GM19463 (cell line): ENCODE data around the gene DUOXA2.

Experiments used
- ATAC-seq: cut with Tn5 transposase; IDR thresholded peaks from one replicate; pipeline ENCODE4 v1.9.1; 2021; ENCODE audit warnings: mild to moderate bottlenecking, moderate library complexity; ENCODE audit not compliant: unreplicated experiment

The DUOXA2 gene

DNA sequence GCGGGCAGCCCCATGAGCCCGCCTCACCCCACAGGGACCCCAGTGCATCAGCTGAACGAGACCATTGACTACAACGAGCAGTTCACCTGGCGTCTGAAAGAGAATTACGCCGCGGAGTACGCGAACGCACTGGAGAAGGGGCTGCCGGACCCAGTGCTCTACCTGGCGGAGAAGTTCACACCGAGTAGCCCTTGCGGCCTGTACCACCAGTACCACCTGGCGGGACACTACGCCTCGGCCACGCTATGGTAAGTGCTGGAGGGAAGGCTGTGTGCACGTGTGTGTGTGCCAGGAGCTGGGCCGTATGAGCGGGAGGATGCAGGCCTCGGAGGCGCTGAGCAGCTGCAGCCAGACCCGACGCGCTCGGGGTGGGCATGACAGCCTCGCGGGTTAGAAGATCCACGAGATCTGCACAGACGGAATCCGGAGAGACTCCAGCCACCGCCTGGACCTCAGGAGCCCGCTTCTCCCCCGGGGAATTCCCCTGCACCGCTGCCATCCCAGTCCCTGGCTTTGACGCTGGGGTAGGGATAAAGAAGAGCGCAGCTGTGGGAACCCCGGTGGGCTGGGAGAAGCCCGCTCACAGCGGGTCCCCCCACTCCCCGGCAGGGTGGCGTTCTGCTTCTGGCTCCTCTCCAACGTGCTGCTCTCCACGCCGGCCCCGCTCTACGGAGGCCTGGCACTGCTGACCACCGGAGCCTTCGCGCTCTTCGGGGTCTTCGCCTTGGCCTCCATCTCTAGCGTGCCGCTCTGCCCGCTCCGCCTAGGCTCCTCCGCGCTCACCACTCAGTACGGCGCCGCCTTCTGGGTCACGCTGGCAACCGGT, 2.6 kb downstream of the DUOXA2 start:
- no peak for ATAC-seq

DNA sequence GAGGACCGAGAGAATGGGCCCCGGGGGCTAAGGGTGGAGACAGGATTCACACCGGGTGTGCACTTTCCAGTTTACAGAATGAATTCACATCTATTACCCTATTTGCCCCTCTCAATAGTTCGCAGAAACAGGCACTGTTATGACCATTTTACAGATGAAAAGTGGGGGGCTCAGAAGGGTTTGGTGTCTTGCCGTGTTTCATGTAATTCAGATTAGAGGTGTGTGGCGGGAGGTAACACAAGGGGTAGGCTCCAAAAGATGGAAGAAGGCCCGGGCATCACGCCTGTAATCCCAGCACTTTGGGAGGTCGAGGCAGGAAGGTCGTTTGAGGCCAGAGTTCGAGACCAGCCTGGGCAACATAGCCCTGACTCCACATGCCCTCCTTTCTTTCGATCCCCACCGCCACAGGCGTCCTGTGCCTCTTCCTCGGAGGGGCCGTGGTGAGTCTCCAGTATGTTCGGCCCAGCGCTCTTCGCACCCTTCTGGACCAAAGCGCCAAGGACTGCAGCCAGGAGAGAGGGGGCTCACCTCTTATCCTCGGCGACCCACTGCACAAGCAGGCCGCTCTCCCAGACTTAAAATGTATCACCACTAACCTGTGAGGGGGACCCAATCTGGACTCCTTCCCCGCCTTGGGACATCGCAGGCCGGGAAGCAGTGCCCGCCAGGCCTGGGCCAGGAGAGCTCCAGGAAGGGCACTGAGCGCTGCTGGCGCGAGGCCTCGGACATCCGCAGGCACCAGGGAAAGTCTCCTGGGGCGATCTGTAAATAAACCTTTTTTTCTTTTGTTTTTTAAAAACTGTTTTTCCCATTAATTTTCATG, 3.4 kb downstream of the DUOXA2 start:
- no peak for ATAC-seq

DNA sequence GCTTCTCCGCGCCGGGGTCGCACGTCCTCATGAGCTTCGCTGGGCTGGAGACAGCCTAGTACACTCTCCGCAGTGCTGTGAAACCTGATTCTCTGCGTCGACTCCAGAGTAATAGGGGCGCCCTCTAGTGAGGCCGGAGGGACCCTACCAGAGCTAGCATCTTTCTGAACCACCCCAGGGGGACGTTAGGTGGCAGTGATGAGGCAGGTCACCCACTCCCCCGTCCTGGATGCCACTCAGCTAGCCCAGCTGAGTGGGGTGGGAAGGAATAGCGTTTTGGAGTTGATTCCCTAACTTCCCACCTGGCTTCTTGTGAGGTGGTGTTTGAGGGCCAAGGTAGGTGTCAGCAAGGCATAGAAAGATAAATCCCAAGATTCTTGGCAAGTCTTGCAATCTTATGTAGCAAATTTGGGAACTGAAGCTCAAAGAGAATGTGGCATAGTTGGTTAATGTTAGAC, 4.0 kb downstream of the DUOXA2 start:
- ATAC-seq, result peak; percentile 96

DNA sequence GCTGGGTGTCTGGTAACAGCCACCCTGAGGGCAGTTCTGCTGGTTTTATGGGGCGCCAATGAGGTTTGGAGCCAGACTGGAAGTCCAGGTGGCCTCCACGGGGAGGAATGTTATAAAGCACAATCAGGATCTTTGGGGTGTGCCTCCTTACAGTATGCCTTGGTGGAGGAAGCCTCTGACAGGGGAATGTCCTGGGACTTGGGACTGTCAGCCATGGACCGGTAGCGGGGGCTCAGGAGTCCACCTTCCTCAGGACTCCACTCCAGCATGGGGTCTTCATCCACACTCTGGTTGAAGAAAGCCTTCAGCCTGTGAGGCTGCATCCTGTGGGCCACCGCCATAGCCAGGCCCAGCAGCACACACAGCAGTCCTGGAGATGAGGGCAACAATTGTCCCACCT, 4.9 kb downstream of the DUOXA2 start:
- ATAC-seq, result no peak

DNA sequence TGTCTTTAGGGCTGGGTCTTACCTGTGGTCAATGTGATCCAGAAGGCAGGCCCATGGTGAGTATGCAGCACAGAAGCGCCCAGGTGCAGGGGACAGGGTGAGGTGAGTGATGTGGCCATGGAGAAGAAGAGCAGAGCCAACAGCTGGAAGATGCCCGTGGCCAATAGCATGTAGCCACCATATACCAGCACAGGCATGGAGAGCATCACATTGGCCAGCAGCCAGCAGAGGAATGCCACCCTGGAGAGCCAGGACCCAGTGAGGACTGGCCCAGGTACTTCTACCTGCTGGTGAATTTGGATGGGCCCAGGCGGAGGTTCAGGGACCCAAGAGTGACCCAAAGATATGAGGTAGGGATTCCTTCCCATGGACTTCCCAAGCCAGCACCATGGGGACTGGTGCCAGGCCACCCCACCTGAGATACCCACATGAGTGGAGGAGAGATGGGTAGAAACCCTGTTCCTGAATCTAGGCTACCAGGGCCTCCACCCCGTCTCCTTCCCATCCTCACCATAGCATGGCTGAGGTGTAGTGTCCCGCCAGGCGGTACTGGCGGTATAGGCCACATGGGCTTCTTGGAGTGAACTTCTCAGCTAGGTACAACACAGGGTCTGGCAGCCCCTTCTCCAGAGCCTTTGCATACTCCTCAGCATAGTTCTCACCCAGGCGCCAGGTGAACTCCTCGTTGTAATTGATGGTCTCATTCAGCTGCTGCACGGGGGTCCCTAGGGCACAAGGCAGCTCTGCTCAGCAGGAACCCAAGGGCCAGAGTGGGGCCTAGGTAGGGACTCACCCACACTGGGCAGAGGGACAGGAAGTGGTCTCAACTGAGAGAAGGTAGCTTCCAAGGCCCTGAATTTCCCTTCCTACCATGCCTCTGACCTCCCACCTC, 6.2 kb downstream of the DUOXA2 start:
- ATAC-seq, result no peak

DNA sequence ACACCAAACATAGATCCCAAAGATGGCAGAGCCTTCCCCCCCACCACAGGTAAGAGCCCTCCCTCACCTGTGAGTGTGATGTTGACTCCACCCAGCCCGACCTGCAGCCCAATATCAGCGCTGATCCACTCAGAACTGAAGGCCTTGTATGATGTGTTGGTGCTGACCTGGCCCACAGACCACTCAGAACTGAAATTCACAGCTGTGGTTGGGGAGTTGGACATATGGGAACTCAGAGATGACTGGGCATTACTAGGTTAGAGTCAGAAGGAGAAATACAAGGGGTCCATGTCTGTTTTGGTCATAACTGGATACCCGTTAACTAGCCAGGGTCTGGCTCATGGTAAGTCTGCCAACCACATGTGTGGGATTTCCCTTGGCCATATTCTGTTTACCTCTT, 6.9 kb downstream of the DUOXA2 start:
- ATAC-seq, result no peak

DNA sequence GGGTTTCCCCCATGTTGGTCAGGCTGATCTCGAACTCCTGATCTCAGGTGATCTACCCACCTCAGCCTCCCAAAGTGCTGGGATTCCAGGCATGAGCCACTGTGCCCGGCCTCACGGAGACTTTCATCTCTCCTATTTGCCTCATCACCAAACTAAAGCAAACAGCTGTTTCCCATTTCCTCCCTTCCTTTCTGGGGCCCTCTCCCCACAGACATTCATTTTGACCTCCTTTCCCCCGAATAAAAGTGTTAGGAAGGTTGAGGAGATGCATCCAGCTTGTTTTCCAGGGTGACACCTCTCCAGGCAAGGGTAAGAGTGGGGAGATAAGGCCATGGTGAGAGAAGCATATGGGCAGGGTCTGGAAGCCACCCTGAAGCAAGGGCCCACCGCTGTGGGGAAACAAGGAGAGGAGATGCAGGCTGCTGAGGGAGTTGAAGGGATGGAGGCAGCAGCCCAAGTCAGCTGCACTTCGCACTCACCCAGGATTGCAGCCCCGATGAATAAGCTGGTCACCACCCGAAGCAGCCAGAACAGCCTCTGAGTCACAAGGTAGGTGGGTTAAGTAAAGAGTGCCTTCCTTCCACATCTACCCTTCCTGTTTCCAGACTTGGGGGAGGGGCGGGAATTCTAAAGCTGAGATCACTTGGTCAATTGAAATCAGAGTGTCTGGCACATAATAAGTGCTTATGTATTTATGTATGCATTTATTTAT, 7.7 kb downstream of the DUOXA2 start:
- no peak for ATAC-seq

DNA sequence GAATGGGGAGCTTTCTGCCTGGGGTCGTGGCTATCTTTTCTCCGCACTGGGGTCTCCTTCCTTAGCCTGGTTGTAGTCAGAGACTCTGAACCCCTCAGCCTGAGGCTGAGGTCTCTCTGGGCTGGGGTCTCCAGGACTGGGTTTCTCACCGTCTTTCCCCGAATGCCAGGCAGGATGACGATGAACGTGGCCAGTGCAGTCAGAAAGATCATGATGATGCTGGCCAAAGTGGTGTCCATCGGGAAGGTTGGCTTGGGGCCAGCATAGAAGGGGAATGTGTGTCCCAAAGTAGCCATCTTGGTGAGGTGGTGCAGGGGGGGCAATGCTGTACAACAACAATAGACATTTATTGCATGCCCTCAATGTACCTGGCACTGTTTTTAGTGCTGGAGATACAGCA, 8.6 kb downstream of the DUOXA2 start:
- ATAC-seq, result no peak

DNA sequence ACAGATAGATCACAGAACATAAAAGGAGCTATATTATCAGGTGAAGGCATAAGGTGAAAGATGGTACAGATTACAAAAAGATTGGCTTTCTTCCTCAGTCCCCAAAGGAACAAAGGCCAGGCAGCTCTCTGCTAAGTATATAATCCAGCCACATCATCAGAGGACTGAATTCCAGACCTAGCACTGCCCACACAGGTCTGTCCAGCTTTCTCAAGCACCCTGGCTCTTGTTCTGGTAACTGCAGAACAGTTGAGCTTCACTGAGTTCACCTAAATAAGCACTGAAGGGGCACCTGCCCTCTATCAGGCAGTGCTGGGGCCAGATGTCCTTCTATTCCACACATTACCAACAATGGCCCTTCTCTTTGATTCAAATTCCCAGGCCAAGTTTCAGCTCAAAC, 9.3 kb downstream of the DUOXA2 start:
- ATAC-seq, result no peak

DNA sequence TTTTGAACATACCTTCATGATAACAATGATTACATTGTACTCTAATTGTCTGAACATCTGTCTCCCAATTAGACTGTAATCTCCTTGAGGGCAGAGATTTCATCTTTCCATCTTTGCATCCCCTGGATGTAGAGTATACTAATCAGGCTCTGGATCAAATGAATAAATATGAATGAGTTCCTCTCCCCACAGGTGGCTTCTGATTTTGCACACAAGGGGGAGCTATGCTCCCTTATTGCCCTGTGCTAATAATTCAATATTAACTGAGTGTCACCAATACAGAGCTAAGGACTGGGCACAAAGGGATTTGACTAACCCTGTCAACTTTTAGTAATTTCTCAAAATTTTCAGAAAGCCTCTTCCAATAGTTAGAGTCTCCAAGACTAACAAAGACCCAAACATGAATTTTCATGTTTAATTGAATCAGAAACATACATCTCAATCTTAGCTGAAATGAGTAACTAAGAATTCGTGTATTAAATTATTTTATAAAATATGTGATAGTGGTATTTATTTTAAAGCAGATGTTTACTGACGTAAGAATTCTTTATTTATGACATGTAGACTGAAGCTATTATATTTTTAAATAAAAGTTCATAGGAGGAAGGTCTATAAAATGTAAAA, 12.5 kb downstream of the DUOXA2 start:
- ATAC-seq, result no peak

DNA sequence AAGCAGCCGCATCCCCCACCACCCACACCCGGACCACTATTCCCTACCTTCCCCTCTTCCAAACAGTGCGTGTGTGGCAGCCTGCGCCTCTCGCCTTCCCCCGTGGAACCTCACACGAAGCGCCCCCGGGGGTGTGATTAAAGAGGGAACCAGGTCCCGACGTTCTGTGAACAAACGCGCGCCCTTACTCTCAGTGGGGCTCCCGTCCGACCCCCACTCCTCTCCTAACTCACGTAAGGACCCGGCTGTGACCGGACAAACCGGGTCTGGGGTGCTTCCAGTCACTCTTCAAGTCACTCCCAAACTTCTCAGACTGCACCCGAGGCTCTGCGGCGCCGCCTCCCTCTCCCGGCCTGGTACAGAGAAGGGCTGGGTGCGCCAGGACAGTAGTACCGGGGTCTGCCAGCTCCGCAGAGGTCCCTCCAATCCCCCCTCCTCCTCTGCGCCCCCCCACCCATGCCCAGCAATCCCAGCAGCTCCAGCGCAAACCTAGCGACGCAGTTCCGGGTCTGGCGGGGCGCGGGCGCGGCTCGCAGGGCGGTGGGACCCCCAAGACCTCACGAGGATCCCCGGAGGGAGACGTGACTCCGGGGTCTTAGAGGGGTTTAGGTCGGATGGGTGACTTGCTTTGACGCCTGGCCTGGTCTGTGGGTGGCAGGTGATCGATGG, 15.0 kb downstream of the DUOXA2 start:
- no peak for ATAC-seq

DNA sequence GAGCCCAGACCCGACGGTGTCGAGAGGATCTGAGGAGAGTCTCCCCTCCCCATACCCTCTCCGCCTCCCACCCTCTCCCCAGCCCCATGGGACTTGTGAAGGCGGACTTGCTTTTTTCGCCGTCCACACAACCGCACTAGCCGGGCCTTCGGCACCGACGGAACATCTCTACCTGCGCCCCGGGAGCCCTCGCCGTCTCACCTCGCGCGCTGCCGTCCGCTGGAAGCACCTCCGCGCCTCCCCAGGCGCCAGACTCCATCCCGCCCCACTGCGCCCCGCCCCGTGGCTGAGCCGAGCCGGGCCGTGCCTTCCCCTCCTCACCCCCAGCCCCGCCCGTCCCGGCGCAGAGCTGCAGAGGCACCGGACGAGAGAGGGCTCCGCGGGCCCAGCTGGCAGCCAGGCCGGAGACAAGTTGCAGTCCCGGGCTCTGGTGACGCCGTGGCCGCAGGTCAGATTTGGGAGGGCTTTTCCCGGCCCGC, 15.6 kb downstream of the DUOXA2 start, which contains the start of the genes DUOX1 and DUOXA1:
TSS of gene DUOX1 (plus strand) at position 344 of the 479 bp plus-strand sequence. CDS start 1,973 bp downstream, outside the sequence.
TSS of gene DUOXA1 (minus strand) at position 229 of the 479 bp plus-strand sequence. CDS start 6,865 bp downstream, outside the sequence.
- no peak for ATAC-seq

DNA sequence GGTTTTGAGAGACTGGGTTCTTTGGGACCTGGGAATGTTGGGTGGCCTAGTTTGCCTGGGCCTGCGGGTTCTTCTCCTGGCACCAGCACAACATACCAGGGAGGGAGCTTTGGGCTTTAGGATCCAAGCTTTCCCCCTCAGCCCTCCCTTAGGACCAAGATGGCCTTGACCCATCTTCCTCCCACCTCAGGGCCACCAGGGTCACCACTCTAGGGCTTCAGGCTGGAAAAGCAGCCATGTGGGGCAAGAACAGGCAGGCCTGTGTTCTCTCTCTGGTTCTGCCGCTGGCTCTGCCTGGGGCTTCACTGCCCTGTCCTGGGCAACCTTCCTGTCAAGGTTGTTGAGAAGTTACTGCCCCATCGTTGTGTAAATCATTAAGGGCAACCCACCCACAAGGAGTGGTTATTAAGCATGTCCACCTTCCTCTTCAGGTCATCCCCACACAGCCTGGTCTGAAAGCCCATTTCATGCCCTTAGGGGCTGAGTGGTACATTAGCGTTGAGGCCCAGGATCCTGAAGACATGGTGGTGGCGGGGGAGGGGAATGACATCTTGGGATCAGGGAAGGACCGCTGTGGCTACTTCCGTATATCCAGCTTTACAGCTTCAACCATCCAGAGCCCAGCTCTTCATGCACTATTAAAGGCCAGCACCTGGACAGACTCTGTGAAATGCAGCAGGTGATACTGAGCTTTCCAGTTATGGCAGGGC, 16.3 kb downstream of the DUOXA2 start:
- no peak for ATAC-seq

DNA sequence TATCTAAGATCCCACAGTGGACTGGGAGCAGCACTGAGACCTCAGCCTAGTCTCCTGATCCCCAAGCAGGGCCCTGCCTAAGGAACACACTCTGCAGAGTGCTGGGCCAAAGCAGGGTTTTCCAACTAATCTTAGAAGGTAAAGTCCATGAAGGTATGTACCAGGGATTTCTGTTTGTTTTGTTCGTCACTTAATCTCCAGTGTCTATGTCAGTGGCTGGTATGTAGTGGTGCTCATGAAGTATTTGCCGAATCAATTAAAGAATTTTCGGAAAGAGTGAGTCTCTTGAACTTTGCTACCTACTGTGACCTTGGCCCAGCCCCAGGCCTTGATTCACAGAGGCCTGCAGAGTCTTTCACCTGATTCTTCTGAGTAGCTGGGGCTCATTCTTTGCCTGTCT, 17.4 kb downstream of the DUOXA2 start:
- ATAC-seq, result no peak

DNA sequence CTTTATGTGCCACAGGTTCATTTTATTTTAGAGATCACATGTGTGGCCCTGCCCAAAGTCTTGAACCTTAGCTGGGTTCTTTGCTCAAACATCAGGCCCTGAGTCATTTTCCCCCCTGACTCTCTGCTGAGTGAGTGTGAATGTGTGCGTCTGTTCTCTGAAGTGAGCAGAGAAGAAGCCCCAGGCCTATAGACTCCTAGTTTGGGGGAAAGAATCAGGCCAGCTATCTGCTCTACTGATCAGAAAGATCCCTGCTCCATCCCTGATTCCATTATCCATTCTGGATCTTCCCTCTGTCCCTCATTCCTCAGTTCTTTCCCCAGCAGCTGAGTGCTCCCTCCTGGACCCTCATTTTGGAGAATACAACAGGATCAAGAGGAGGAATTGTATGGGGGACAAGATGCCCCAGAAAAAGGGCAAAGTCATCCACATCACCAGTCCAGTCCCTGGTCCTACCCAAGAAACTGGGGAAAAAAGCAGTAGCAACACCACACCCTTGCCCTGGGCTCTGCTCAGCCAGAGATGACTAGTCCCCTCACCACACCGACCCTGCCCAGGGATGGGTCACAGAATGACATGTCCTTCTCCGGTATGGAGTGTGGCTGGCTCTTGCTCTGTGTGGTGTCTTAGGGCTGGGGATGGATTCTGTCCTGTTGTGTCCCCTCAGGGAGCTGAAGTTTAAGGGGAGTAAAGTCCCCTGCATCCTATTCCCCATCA, 18.9 kb downstream of the DUOXA2 start:
- ATAC-seq, result no peak

DNA sequence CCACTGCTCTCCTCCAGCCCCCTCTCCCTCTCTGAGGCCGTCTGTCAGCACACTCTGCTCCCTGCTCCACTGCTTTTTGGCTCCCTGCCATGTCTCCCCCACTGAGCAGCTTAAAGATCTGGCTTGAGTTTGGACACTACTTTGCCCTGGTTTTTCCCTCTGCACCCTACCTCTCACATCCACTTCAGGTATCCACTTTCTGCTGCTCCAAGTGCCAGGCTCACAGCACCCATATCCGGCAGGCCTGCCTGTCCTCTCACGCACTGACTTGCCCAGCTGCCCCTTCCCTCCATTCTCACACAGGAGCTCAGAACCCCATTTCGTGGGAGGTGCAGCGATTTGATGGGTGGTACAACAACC, 19.4 kb downstream of the DUOXA2 start:
- ATAC-seq, result no peak

DNA sequence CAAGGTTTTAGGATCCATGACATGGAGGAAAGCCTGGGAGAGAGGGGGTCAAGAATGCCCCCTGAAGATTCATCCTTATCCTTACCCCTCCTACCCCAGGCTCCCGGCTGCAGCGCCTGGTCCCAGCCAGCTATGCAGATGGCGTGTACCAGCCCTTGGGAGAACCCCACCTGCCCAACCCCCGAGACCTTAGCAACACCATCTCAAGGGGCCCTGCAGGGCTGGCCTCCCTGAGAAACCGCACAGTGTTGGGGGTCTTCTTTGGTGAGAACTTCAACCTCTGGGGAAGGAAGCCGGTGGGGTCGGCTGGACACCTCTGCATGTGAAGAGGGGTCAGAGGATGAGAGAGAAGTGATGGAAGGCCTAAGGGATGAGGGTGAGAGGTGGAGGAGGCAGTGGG, 19.9 kb downstream of the DUOXA2 start:
- no peak for ATAC-seq
